Neural cell (in vitro differentiated cells): Measurements from ENCODE around the gene SLC22A2.

Experiments used
- CTCF ChIP-seq: fragments of 450-650 bp; IDR thresholded peaks from 2 replicates; pipeline ENCODE4 v1.5.1; 2014; ENCODE audit warnings: antibody characterized with exemption, mild to moderate bottlenecking, moderate library complexity; ENCODE audit not compliant: poor library complexity, severe bottlenecking
- EP300 ChIP-seq: fragments of 450-650 bp; conservative IDR thresholded peaks from 2 replicates; pipeline ENCODE4 v1.6.1; 2014; ENCODE audit warnings: antibody characterized with exemption, mild to moderate bottlenecking, moderate library complexity; ENCODE audit not compliant: poor library complexity, severe bottlenecking
- EZH2 ChIP-seq: fragments of 200-600, 300-800 bp; shearing (Covaris generic), sonication (generic); IDR thresholded peaks from 2 replicates; pipeline ENCODE4 v1.6.1; 2014; ENCODE audit warnings: antibody characterized with exemption, low read length, borderline replicate concordance, mild to moderate bottlenecking; ENCODE audit not compliant: insufficient read depth, poor library complexity, severe bottlenecking
- POLR2AphosphoS5 ChIP-seq: IDR thresholded peaks from 2 replicates; pipeline ENCODE4 v1.6.1; 2012
- RAD21 ChIP-seq: fragments of 450-650 bp; conservative IDR thresholded peaks from 2 replicates; pipeline ENCODE4 v1.6.1; 2014; ENCODE audit warnings: antibody characterized with exemption, mild to moderate bottlenecking, moderate library complexity
- REST ChIP-seq: IDR thresholded peaks from 2 replicates; pipeline ENCODE4 v1.6.1; 2012; ENCODE audit warnings: borderline replicate concordance
- TAF1 ChIP-seq: IDR thresholded peaks from 2 replicates; pipeline ENCODE4 v1.6.1; 2012; ENCODE audit warnings: low read depth

- no peak for TF ChIP-seq EZH2
- TF ChIP-seq CTCF: no peak
- no peak for TF ChIP-seq POLR2AphosphoS5
- TF ChIP-seq RAD21: no peak
- no peak for TF ChIP-seq REST
- no peak for TF ChIP-seq EP300
- TF ChIP-seq TAF1: no peak
Measured at GRCh38 chr6:160177220-160177619, 81.4 kb downstream of the SLC22A2 start.
